OCI-LY7 (cell line): ENCODE data around the gene SH2D3C. TPM values are rescaled to one million over a fixed set of nuclear protein-coding genes. Genes with fewer than 3 reads are reported as not detected.
A peak's percentile ranks its signal among the peaks of the same experiment; 100 is the strongest.

ENCODE experiments used
- BruUV-seq: library from RNA; stranded (reverse); fragments of 400-500 nt; replicated peaks from 2 replicates; lab custom pipeline; 2021; lab: Mats Ljungman, UMichigan
- CTCF ChIA-PET: fragments of 300-600 bp; sonication (Branson Sonifier 250); formaldehyde crosslinking; loops from one replicate; lab custom pipeline; 2022; ENCODE audit warnings: antibody characterized with exemption; ENCODE audit not compliant: unreplicated experiment; lab: Charles Lee
- POLR2A ChIA-PET: fragments of 300-600 bp; sonication (Branson Sonifier 250); formaldehyde crosslinking; loops from one replicate; lab custom pipeline; 2022; ENCODE audit warnings: antibody characterized with exemption; lab: Charles Lee
- DNase-seq: peaks from one replicate; pipeline ENCODE4 v3.0.0-alpha.2; 2015; ENCODE audit warnings: low spot score
- H2AFZ ChIP-seq: fragments of 200-600 bp; sonication (generic), shearing (Covaris generic); 2 replicates; pipeline ENCODE4 v1.6.1; 2014; ENCODE audit warnings: mild to moderate bottlenecking, antibody characterized with exemption, low read length, moderate library complexity
- H3K27ac ChIP-seq: fragments of 200-600 bp; sonication (generic); 2 replicates; pipeline ENCODE4 v1.5.1; 2014; ENCODE audit warnings: mixed run types, low read depth, mild to moderate bottlenecking, moderate library complexity, low read length, inconsistent platforms; ENCODE audit not compliant: poor library complexity, severe bottlenecking
- H3K36me3 ChIP-seq: fragments of 200-600 bp; sonication (generic); 2 replicates; pipeline ENCODE4 v1.6.1; 2014; ENCODE audit warnings: mild to moderate bottlenecking, antibody characterized with exemption, low read length, moderate library complexity, mixed read lengths; ENCODE audit not compliant: insufficient read depth
- H3K4me1 ChIP-seq: fragments of 200-600 bp; sonication (generic); 2 replicates; pipeline ENCODE4 v1.5.1; 2014; ENCODE audit warnings: mild to moderate bottlenecking, low read length; ENCODE audit not compliant: insufficient read depth, poor library complexity, severe bottlenecking
- H3K4me2 ChIP-seq: fragments of 200-600 bp; sonication (generic); 2 replicates; pipeline ENCODE4 v1.6.1; 2014; ENCODE audit warnings: mild to moderate bottlenecking, low read length
- H3K4me3 ChIP-seq: fragments of 200-600 bp; sonication (generic); 2 replicates; pipeline ENCODE4 v1.5.1; 2014; ENCODE audit warnings: mild to moderate bottlenecking, low read depth, low read length; ENCODE audit not compliant: poor library complexity, severe bottlenecking
- H3K79me2 ChIP-seq: fragments of 200-600 bp; sonication (generic); 2 replicates; pipeline ENCODE4 v1.6.1; 2016; ENCODE audit warnings: low read depth, mild to moderate bottlenecking, low read length, moderate library complexity, mixed read lengths; ENCODE audit not compliant: insufficient read depth
- H3K9me2 ChIP-seq: fragments of 200-600 bp; sonication (generic); 2 replicates; pipeline ENCODE4 v1.6.1; 2016; ENCODE audit warnings: mild to moderate bottlenecking, low read length, mixed read lengths; ENCODE audit not compliant: insufficient read depth
- H3K9me3 ChIP-seq: fragments of 200-600 bp; sonication (generic); 2 replicates; pipeline ENCODE4 v1.6.1; 2014; ENCODE audit warnings: mild to moderate bottlenecking, mixed run types, low read length, mixed read lengths
- H4K20me1 ChIP-seq: fragments of 200-600 bp; sonication (generic); 2 replicates; pipeline ENCODE4 v1.6.1; 2014; ENCODE audit warnings: mild to moderate bottlenecking, antibody characterized with exemption, low read length, moderate library complexity, mixed read lengths; ENCODE audit not compliant: insufficient read depth
- CTCF ChIP-seq: fragments of 200-600 bp; sonication (generic); conservative IDR thresholded peaks from 2 replicates; pipeline ENCODE4 v1.5.1; 2014; ENCODE audit warnings: mild to moderate bottlenecking, antibody characterized with exemption, low read length, moderate library complexity, mixed read lengths
- EZH2phosphoT487 ChIP-seq: fragments of 200-600 bp; sonication (generic); IDR thresholded peaks from 2 replicates; pipeline ENCODE4 v1.6.1; 2018; ENCODE audit warnings: low read depth, borderline replicate concordance, mild to moderate bottlenecking, mixed run types, antibody characterized with exemption, low read length, moderate library complexity, mixed read lengths
- intact Hi-C: fragments of 100-400 bp; cut with micrococcal nuclease; formaldehyde crosslinking; loops from one replicate; pipeline ENCODE4 v1.10.0; 2022; ENCODE audit not compliant: unreplicated experiment
- total RNA-seq, 2 experiments: library from RNA; depleted of rRNA in 1 of 2; stranded (reverse); fragments of >200 nt in 1 of 2; shearing (Covaris generic) in 1 of 2; gene quantifications; 2 replicates each; pipeline ENCODE4 v1.2.3, GENCODE V29; 2014 to 2022

SH2D3C gene
- total RNA-seq, 2 experiments from 2014 or later = 40.0 to 45.7 TPM

- TF ChIP-seq CTCF (no peak), EZH2phosphoT487 (no peak)
- H3K36me3 ChIP-seq = peaks cover 90% of the 10 kb centered on the region
- no peaks in the 10 kb centered on the region for H3K9me2 ChIP-seq
- H4K20me1 ChIP-seq = no peaks in the 10 kb centered on the region; the same call in 1 of the 2 replicates
- ChIA-PET POLR2A (interaction anchor here (0.6 kb wide), 1 partner anchor 70 kb away, joined by 3 read pairs; no protein-coding TSS in a partner anchor), CTCF (no interaction called here)
- no peak overlapping the region for H3K4me3 ChIP-seq
- intact Hi-C loops = no loop called here
- peak overlapping the region; percentile 37; the same call in 1 of the 2 replicates for H3K4me2 ChIP-seq
- H3K79me2 ChIP-seq = peaks cover 3% of the 10 kb centered on the region; the same call in 1 of the 2 replicates
- no TSS peak for BruUV-seq
- H3K9me3 ChIP-seq = no peaks in the 10 kb centered on the region
- no peak for DNase-seq
- peaks cover 18% of the 10 kb centered on the region for H3K4me1 ChIP-seq
- no peak overlapping the region for H3K27ac ChIP-seq
- H2AFZ ChIP-seq = no peak overlapping the region
Measured at GRCh38 chr9:127810378-127811187, 32.1 kb upstream of the SH2D3C start.

DNA sequence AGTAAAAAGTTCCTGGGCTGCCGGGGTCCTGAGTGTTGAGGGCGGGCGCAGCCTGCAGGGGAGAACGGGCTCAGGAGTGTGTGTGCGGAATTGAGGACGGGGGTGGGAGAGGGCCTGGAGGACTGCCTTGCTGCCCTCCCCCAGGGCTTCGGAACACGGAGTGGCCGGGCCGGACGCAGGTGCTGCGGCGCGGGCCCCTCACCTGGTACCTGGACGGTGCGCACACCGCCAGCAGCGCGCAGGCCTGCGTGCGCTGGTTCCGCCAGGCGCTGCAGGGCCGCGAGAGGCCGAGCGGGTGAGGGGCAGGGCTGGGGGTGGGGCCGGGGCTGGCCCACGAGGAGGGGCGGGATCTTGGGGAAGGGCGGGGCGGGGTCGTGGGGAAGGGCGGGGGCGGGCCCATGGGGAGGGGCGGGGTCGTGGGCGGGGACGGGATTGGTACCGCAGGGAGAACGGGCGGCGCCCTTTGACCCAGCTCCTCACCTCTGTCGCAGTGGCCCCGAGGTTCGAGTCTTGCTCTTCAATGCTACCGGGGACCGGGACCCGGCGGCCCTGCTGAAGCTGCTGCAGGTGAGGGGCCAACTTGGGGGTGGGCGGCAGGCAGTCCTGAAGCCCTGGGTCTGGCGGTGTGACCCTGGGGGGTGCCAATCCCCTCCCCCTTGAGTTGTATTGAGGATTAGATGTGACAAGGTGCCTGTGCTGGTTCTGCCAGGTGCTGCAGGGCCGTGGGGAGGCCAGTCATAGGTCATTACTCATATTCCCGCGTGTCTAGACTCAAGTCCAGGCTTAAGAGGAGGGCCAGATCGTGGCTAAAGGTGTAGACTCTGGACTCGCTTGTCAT, 31.3 kb upstream of the SH2D3C start:
- no TSS peak for BruUV-seq
- Histone ChIP-seq H3K79me2 (peaks cover 11% of the 10 kb centered on the region), H3K4me3 (no peak overlapping the region), H3K4me1 (peaks cover 18% of the 10 kb centered on the region), H3K9me2 (no peaks in the 10 kb centered on the region), H3K4me2 (peak overlapping the region; percentile 46), H3K27ac (peak overlapping the region; percentile 42), H3K36me3 (peaks cover 90% of the 10 kb centered on the region), H4K20me1 (no peaks in the 10 kb centered on the region; the same call in 1 of the 2 replicates), H3K9me3 (no peaks in the 10 kb centered on the region), H2AFZ (no peak overlapping the region)
- ChIA-PET POLR2A (interaction anchor here (0.6 to 1.0 kb wide), 2 partner anchors 53 to 74 kb away, joined by 3 to 6 read pairs; no protein-coding TSS in a partner anchor), CTCF (no interaction called here)
- intact Hi-C loops = no loop called here
- no peak for TF ChIP-seq EZH2phosphoT487
- DNase-seq = peak; percentile 68

DNA sequence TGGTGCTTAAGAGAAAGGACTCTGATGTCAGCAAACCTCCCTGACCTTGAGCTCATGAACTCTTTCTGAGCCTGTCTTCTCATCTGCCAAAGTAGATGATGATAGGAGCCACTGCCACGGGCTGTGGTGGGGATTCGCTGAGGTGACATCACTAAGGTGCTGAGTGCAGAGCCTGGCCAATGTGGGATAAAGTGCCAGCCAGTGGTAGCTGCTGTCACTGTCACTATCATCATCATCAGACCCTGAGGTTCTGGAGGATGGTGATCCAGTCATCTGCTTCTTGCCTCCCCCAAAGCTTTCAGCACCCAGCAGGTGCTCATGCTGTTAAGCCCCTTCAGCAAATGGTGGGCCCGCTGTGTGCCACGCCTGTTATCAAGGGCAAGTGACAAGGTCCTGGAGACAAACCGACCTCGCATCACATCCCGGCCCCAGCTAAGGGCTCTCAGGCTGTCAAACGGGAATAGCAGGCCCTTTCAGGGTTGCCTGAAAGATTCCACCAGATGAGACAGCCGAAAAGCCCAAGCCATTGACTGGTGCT, 30.6 kb upstream of the SH2D3C start:
- Histone ChIP-seq H3K4me3 (no peak overlapping the region), H3K9me2 (no peaks in the 10 kb centered on the region), H3K36me3 (peaks cover 92% of the 10 kb centered on the region), H3K4me1 (peaks cover 25% of the 10 kb centered on the region), H2AFZ (no peak overlapping the region), H3K79me2 (peaks cover 18% of the 10 kb centered on the region), H3K27ac (peak overlapping the region; percentile 42), H3K9me3 (no peaks in the 10 kb centered on the region), H3K4me2 (peak overlapping the region; percentile 46), H4K20me1 (no peaks in the 10 kb centered on the region; the same call in 1 of the 2 replicates)
- TF ChIP-seq CTCF = no peak
- TF ChIP-seq EZH2phosphoT487 = no peak
- CTCF ChIA-PET = no interaction called here
- intact Hi-C loops = no loop called here
- BruUV-seq = no TSS peak
- POLR2A ChIA-PET = interaction anchor here (0.6 to 1.0 kb wide), 2 partner anchors 54 to 75 kb away, joined by 3 to 6 read pairs; no protein-coding TSS in a partner anchor
- DNase-seq = no peak
